K562 (cell line): ENCODE data around the gene SFXN5. TPM values are rescaled to one million over a fixed set of nuclear protein-coding genes. Genes with fewer than 3 reads are reported as not detected.

Source experiments
- ATAC-seq: fragments of 200-7000 bp; cut with Tn5 transposase; 3 replicates; pipeline ENCODE4 v1.9.1; 2020; ENCODE audit warnings: moderate library complexity
- BruUV-seq: library from RNA; stranded (reverse); fragments of 400-500 nt; replicated peaks from 2 replicates; lab custom pipeline; 2021; lab: Mats Ljungman, UMichigan
- CTCF ChIA-PET: fragments of 300-600 bp; formaldehyde crosslinking; extraction: SDS; loops from one replicate; lab custom pipeline; 2021; ENCODE audit warnings: low intra/inter-chr PET ratio; lab: Yijun Ruan, JAX
- POLR2A ChIA-PET: fragments of 300-600, 350-650 bp; sonication (Branson Sonifier 250); formaldehyde crosslinking; extraction: SDS; loops from one replicate; lab custom pipeline; 2021; ENCODE audit warnings: antibody characterized with exemption, inconsistent platforms; lab: Yijun Ruan, JAX
- DNase-seq, 4 experiments: peaks; one replicate each; pipeline versions ENCODE4 v3.0.0 to v3.0.0-alpha.2; 2011 to 2018; ENCODE audit warnings: low spot score in 3 of 4, mixed read lengths in 3 of 4; ENCODE audit errors: extremely low read depth in 1 of 4
- FAIRE-seq: peaks from 2 replicates; lab custom pipeline; 2011; peaks lifted over from hg19 to GRCh38; lab: Jason Lieb, UNC
- H2AFZ ChIP-seq: 2 replicates; pipeline ENCODE4 v1.6.0; 2011; ENCODE audit warnings: low read depth, low read length, control low read depth, inconsistent platforms
- H3K27ac ChIP-seq: fragments of 200-600 bp; 3 replicates; pipeline ENCODE4 v1.8.0; 2011; ENCODE audit warnings: low read depth, mild to moderate bottlenecking, control low read depth, inconsistent platforms, low read length, moderate library complexity, mixed read lengths; ENCODE audit errors: extremely low read depth
- H3K27me3 ChIP-seq, 2 experiments: fragments of 300-600 bp in 1 of 2; 2 replicates in 1 of 2; 3 replicates in 1 of 2; pipeline versions ENCODE4 v1.6.0 to v1.8.0; 2011; ENCODE audit warnings: inconsistent platforms in 2 of 2, low read length in 2 of 2, mild to moderate bottlenecking in 1 of 2, mixed read lengths in 1 of 2, moderate library complexity in 1 of 2; ENCODE audit not compliant: control insufficient read depth in 2 of 2, insufficient read depth in 2 of 2
- H3K36me3 ChIP-seq: fragments of 300-600 bp; 3 replicates; pipeline ENCODE4 v1.8.0; 2011; ENCODE audit warnings: mild to moderate bottlenecking, low read length, inconsistent platforms; ENCODE audit not compliant: control insufficient read depth, insufficient read depth
- H3K4me1 ChIP-seq, 2 experiments: fragments of 200-600 bp in 1 of 2; replicated peaks in 1 of 2; 2 replicates in 1 of 2; 3 replicates in 1 of 2; pipeline versions ENCODE4 v1.5.1 to v1.8.0; 2011; ENCODE audit warnings: inconsistent platforms in 2 of 2, low read length in 2 of 2, mild to moderate bottlenecking in 1 of 2, mixed read lengths in 1 of 2, moderate library complexity in 1 of 2; ENCODE audit not compliant: control insufficient read depth in 2 of 2, insufficient read depth in 2 of 2
- H3K4me2 ChIP-seq: 2 replicates; pipeline ENCODE4 v1.6.1; 2011; ENCODE audit warnings: low read length, control low read depth, inconsistent platforms, mixed read lengths; ENCODE audit not compliant: insufficient read depth
- H3K4me3 ChIP-seq: fragments of 200-600 bp; sonication (generic), shearing (Covaris generic); 2 replicates; pipeline ENCODE4 v1.5.1; 2016; ENCODE audit warnings: control low read depth, inconsistent platforms
- H3K79me2 ChIP-seq: fragments of 200-600 bp; 3 replicates; pipeline ENCODE4 v1.8.0; 2011; ENCODE audit warnings: low read length, inconsistent platforms; ENCODE audit not compliant: control insufficient read depth, insufficient read depth
- H3K9ac ChIP-seq, 2 experiments: 2 replicates each; pipeline versions ENCODE4 v1.6.0 to v1.6.1; 2011; ENCODE audit warnings: low read depth in 2 of 2, low read length in 2 of 2, control low read depth in 1 of 2, inconsistent platforms in 1 of 2, mild to moderate bottlenecking in 1 of 2, mixed read lengths in 1 of 2; ENCODE audit not compliant: insufficient read depth in 1 of 2
- H3K9me1 ChIP-seq: one replicate; pipeline ENCODE4 v1.6.0; 2011; ENCODE audit warnings: inconsistent platforms, mild to moderate bottlenecking, low read length, moderate library complexity; ENCODE audit not compliant: control insufficient read depth, insufficient read depth
- H3K9me3 ChIP-seq: replicated peaks from 2 replicates; pipeline ENCODE4 v1.5.1; 2011; ENCODE audit warnings: low read depth, low read length, inconsistent platforms; ENCODE audit not compliant: control insufficient read depth, insufficient read depth
- H4K20me1 ChIP-seq: replicated peaks from 2 replicates; pipeline ENCODE4 v1.6.1; 2011; ENCODE audit warnings: low read length, inconsistent platforms, mixed read lengths; ENCODE audit not compliant: control insufficient read depth, insufficient read depth
- CBX8 ChIP-seq: fragments of 200-600 bp; sonication (generic); IDR thresholded peaks from 2 replicates; pipeline ENCODE4 v1.6.1; 2012; ENCODE audit warnings: borderline replicate concordance, mixed run types, low read depth, mild to moderate bottlenecking, moderate library complexity, mixed read lengths, low read length, control low read depth, inconsistent platforms; ENCODE audit not compliant: poor library complexity, severe bottlenecking; ENCODE audit errors: extremely low read depth
- ETV5 ChIP-seq: sonication (generic); formaldehyde crosslinking; IDR thresholded peaks from 2 replicates; pipeline ENCODE4 v1.4.0; 2020; ENCODE audit warnings: low read depth, mild to moderate bottlenecking, missing genetic modification reagents
- MYNN ChIP-seq, 2 experiments: sonication (generic); formaldehyde crosslinking in 1 of 2; IDR thresholded peaks; 2 replicates each; pipeline versions ENCODE4 v1.5.0 to v1.6.1; 2016 to 2020; ENCODE audit warnings: antibody characterized with exemption in 1 of 2, missing genetic modification reagents in 1 of 2
- SRSF9 ChIP-seq: fragments of 200-400 bp; formaldehyde crosslinking; IDR thresholded peaks from 2 replicates; pipeline ENCODE4 v1.6.1; 2017; ENCODE audit warnings: low read depth, low read length, borderline replicate concordance
- WGBS: fragments of 100-300 bp; shearing (Covaris generic); methylation state at CpG from one replicate; pipeline ENCODE4 v1.1.6; 2016; ENCODE audit warnings: low coverage, mixed read lengths; ENCODE audit not compliant: insufficient coverage; ENCODE audit errors: missing lambda C conversion rate; 5-methylcytosine and 5-hydroxymethylcytosine counted together
- in situ Hi-C: fragments of 300-500 bp; cut with MboI; formaldehyde crosslinking; loops from 4 replicates; pipeline ENCODE4 v1.15.0; 2018; ENCODE audit warnings: inconsistent platforms, mixed read lengths
- intact Hi-C: fragments of 100-400 bp; cut with micrococcal nuclease; formaldehyde crosslinking; loops from 2 replicates; pipeline ENCODE4 v1.14.2; 2022
- polyA plus RNA-seq, 8 experiments: library from polyadenylated mRNA; depleted of rRNA in 4 of 8; stranded (reverse) in 5 of 8; unstranded in 3 of 8; fragments of >200 nt; fragmentation: Nextera tagmentation in 2 of 8; fragmentation: Illumina TruSeq in 1 of 8; extraction: Ambion mirVana in 2 of 8; extraction: Trizol in 1 of 8; gene quantifications; 2 replicates each; pipeline versions ENCODE4 v1.2.1 to v1.2.3, GENCODE V29; 2011 to 2014; ENCODE audit warnings: inconsistent platforms in 1 of 8, missing spikeins in 1 of 8
- total RNA-seq, 7 experiments: library from RNA; depleted of rRNA in 6 of 7; stranded (reverse); fragments of >200 nt in 6 of 7; fragmentation: Illumina TruSeq in 2 of 7; extraction: Trizol in 2 of 7; gene quantifications; 2 replicates each; pipeline versions ENCODE4 v1.2.1 to v1.2.3, GENCODE V29; 2011 to 2021; ENCODE audit warnings: low replicate concordance in 1 of 7
- TF ChIP-seq, protein P1 (sequence below): sonication (generic); formaldehyde crosslinking; IDR thresholded peaks from 2 replicates; pipeline ENCODE4 v1.8.1; 2023; ENCODE audit warnings: missing genetic modification reagents, mild to moderate bottlenecking, borderline replicate concordance
- TF ChIP-seq, protein P2 (sequence below): fragments of 250-450 bp; sonication (Bioruptor Pico); IDR thresholded peaks from 2 replicates; pipeline ENCODE4 v1.5.0; 2021; ENCODE audit warnings: mild to moderate bottlenecking, moderate library complexity
- TF ChIP-seq, protein P3 (sequence below): fragments of 250-450 bp; sonication (Bioruptor Pico); IDR thresholded peaks from 2 replicates; pipeline ENCODE4 v1.5.0; 2020; ENCODE audit warnings: mild to moderate bottlenecking, borderline replicate concordance

Gene SFXN5
- total and polyA plus RNA-seq, 9 of the 15 experiments (the other 6 are each of a cell fraction or from before 2014, with no cell fraction given): 8.3 to 22.6 (median 16.0) TPM

DNA sequence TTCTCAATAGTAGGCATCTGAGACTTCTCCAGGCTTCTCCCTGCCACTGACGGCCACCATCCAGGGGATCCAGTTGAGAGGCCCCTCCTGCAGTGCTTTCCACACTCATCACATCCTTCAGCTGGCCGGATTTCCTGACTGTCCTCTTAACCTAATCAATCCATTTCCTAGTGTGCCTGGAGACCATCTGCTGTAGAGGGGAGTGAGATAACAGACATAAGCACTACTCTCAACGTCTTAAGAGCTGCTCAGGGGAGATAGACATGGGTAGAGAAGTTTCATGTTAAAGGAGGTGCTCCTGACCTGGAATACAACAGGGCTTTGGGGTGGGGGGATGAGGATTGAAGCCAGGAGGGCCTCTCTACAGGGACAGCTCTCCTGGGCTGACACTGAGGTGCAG, 170.1 kb downstream of the SFXN5 start (continued):
- TF ChIP-seq ETV5 (CRISPR knock-in tag) (peak; percentile 77), MYNN (IDR thresholded peaks at IDR 0.05) (0 out of 2 replicates have a peak, but pooled peaks have one; percentile 29), MYNN (CRISPR knock-in tag; IDR thresholded peaks at IDR 0.05) (no peak)

DNA sequence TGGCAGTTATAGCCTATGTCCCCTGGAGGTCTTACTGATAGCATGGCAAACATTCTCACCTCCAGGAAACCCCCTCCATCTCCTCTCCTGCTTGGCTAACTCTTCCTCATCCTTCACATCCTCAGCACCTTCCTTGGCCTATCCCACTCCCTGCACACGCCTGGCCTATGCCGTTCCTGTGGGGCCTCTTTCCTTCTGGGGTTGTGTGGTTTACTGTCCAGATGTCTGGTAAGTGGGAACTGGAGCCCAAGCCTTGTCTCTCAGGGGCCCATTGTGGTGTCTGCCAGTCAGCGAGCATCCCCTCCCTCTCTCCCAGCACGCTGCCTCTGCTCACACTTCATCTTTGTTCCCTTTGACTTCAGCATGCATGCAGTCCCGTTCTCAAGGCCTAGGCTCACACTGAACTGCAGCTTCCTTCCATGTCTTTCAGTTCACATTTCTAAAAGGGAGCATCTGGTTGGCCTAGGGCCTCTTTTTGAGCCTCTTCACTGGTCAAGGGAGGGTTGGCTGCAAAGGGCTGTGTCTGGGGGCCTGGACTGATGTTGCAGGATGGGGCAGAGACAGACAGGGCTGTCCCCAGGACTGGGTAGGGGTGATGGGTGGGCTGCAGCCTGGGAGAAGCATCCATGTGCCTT, 171.2 kb downstream of the SFXN5 start:
- H3K27ac ChIP-seq: no peak overlapping the region
- WGBS: 51% methylated on average over 5 of the region's 5 CpGs
- in situ Hi-C loops: no loop called here
- no peaks in the 10 kb centered on the region for H3K9me3 ChIP-seq
- peaks cover 0 to 11% of the 10 kb centered on the region in 2 experiments; a peak in 2 of 5 replicates for H3K4me1 ChIP-seq
- H3K9me1 ChIP-seq: no peaks in the 10 kb centered on the region
- CTCF ChIA-PET: interaction anchor here (0.6 kb wide), 1 partner anchor 79 kb away, joined by 5 read pairs; no protein-coding TSS in a partner anchor
- POLR2A ChIA-PET: interaction anchor here (1.6 kb wide), 1 partner anchor 17 kb away, joined by 4 read pairs; the partner anchor contains the start of gene EMX1
- 0 out of 2 replicates have a peak overlapping the region, but pooled peaks have one; percentile 4 for H2AFZ ChIP-seq
- H3K9ac ChIP-seq: no peak overlapping the region
- H3K36me3 ChIP-seq: no peaks in the 10 kb centered on the region
- FAIRE-seq (no peak), ATAC-seq (no peak), DNase-seq (no peak)
- H3K4me3 ChIP-seq: no peak overlapping the region
- H3K4me2 ChIP-seq: no peak overlapping the region
- intact Hi-C loops: no loop called here
- peaks cover 4 to 29% of the 10 kb centered on the region in 2 experiments; a peak in 3 of 5 replicates for H3K27me3 ChIP-seq
- no peaks in the 10 kb centered on the region for H3K79me2 ChIP-seq
- BruUV-seq: no TSS peak
- H4K20me1 ChIP-seq: no peaks in the 10 kb centered on the region
- TF ChIP-seq, protein P1, sequence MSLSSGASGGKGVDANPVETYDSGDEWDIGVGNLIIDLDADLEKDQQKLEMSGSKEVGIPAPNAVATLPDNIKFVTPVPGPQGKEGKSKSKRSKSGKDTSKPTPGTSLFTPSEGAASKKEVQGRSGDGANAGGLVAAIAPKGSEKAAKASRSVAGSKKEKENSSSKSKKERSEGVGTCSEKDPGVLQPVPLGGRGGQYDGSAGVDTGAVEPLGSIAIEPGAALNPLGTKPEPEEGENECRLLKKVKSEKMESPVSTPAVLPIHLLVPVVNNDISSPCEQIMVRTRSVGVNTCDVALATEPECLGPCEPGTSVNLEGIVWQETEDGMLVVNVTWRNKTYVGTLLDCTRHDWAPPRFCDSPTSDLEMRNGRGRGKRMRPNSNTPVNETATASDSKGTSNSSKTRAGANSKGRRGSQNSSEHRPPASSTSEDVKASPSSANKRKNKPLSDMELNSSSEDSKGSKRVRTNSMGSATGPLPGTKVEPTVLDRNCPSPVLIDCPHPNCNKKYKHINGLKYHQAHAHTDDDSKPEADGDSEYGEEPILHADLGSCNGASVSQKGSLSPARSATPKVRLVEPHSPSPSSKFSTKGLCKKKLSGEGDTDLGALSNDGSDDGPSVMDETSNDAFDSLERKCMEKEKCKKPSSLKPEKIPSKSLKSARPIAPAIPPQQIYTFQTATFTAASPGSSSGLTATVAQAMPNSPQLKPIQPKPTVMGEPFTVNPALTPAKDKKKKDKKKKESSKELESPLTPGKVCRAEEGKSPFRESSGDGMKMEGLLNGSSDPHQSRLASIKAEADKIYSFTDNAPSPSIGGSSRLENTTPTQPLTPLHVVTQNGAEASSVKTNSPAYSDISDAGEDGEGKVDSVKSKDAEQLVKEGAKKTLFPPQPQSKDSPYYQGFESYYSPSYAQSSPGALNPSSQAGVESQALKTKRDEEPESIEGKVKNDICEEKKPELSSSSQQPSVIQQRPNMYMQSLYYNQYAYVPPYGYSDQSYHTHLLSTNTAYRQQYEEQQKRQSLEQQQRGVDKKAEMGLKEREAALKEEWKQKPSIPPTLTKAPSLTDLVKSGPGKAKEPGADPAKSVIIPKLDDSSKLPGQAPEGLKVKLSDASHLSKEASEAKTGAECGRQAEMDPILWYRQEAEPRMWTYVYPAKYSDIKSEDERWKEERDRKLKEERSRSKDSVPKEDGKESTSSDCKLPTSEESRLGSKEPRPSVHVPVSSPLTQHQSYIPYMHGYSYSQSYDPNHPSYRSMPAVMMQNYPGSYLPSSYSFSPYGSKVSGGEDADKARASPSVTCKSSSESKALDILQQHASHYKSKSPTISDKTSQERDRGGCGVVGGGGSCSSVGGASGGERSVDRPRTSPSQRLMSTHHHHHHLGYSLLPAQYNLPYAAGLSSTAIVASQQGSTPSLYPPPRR (CRISPR knock-in tag): no peak
- TF ChIP-seq, protein P2, sequence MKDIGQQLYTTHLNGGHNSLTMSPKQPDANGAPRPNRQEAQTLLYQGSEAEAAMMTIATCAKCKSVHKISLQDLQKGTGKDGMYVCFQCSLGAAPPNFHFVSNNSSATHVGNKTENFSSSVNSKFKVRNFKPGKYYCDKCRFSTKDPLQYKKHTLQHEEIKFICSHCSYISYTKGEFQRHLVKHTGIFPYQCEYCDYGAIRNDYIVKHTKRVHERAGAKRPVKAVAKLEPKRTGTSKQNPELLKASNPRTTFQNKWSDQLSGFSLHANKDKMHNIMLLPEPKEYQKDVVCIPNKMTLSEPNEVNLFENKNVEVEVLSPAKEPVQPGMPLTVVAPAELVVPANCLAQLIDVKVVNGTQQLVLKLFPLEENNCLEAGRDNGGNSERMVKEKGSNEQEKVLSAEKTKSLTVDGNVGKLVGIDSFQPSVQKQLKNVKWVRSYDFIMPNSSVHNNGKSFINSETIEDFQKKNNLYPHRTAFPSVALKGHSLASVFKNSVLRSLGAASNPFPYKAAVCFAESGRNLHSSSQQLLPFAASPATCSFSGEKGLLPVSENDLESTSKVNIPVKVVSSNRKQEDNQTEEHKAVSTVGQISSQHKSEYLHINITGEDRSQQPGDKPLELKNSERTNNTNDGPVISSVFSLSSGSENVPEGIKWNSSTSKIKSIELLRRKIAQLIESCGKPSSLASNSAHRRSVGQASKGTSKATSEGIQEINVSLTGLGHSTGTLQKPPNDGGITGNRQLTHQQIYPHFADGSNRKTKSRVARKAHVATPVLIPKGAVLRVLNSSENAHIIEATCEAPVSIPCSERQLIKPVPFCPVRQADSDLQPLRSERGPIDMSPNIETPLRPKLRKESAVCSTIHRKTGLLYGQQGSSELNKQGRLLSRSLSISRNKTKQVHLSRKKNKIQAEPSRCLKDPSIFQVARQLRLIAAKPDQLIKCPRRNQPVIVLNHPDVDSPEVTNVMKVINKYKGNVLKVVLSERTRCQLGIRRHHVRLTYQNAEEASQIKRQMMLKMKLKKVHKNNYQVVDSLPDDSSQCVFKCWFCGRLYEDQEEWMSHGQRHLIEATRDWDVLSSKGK (CRISPR knock-in tag): no peak
- TF ChIP-seq CBX8 (no peak), SRSF9 (no peak)
- TF ChIP-seq, protein P3, sequence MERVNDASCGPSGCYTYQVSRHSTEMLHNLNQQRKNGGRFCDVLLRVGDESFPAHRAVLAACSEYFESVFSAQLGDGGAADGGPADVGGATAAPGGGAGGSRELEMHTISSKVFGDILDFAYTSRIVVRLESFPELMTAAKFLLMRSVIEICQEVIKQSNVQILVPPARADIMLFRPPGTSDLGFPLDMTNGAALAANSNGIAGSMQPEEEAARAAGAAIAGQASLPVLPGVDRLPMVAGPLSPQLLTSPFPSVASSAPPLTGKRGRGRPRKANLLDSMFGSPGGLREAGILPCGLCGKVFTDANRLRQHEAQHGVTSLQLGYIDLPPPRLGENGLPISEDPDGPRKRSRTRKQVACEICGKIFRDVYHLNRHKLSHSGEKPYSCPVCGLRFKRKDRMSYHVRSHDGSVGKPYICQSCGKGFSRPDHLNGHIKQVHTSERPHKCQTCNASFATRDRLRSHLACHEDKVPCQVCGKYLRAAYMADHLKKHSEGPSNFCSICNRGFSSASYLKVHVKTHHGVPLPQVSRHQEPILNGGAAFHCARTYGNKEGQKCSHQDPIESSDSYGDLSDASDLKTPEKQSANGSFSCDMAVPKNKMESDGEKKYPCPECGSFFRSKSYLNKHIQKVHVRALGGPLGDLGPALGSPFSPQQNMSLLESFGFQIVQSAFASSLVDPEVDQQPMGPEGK (CRISPR knock-in tag): no peak
